Upper lobe of left lung (tissue), 6 donors: ENCODE results near the gene CBX8. TPM values are rescaled to one million over a fixed set of nuclear protein-coding genes. Genes with fewer than 3 reads are reported as not detected.

Experiments
- ATAC-seq, 2 donors: fragments of 200-7000 bp; cut with Tn5 transposase; one replicate each; pipeline ENCODE4 v1.9.1; 2022; ENCODE audit warnings: mild to moderate bottlenecking in 2 of 2, moderate library complexity in 2 of 2; ENCODE audit not compliant: low FRiP score in 2 of 2
- DNase-seq, 2 donors: peaks; one replicate each; pipeline ENCODE4 v3.0.0-alpha.2; 2019 to 2020
- H3K27ac ChIP-seq, 4 donors: fragments of 200-600 bp; sonication (generic); one replicate each; pipeline ENCODE4 v1.5.1; 2016 to 2019
- H3K27me3 ChIP-seq, 4 donors: fragments of 200-600 bp; sonication (generic); one replicate each; pipeline ENCODE4 v1.5.1; 2017 to 2019
- H3K36me3 ChIP-seq, 4 donors: fragments of 200-600 bp; sonication (generic); one replicate each; pipeline ENCODE4 v1.5.1; 2016 to 2019
- H3K4me1 ChIP-seq, 4 donors: fragments of 200-600 bp; sonication (generic); one replicate each; pipeline ENCODE4 v1.5.1; 2018 to 2019
- H3K4me3 ChIP-seq, 4 donors: fragments of 200-600 bp; sonication (generic); one replicate each; pipeline ENCODE4 v1.5.1; 2017 to 2019; ENCODE audit warnings: mild to moderate bottlenecking in 2 of 4, moderate library complexity in 1 of 4
- H3K9me3 ChIP-seq, 4 donors: fragments of 200-600 bp; sonication (generic); one replicate each; pipeline ENCODE4 v1.5.1; 2018 to 2019
- EP300 ChIP-seq, 4 donors: sonication (generic); formaldehyde crosslinking; IDR thresholded peaks; one replicate each; pipeline ENCODE4 v1.5.1; 2017; ENCODE audit warnings: antibody characterized with exemption in 4 of 4, control low read depth in 2 of 4
- POLR2A ChIP-seq, 4 donors: fragments of 450-650 bp; IDR thresholded peaks; one replicate each; pipeline ENCODE4 v1.5.1; 2016 to 2017; ENCODE audit warnings: antibody characterized with exemption in 4 of 4, mild to moderate bottlenecking in 2 of 4
- POLR2AphosphoS5 ChIP-seq, 2 donors: sonication (generic); formaldehyde crosslinking; IDR thresholded peaks; one replicate each; pipeline ENCODE4 v1.5.1; 2017; ENCODE audit warnings: antibody characterized with exemption in 2 of 2
- WGBS, 2 donors: methylation state at CpG; one replicate each; pipeline ENCODE4 v1.1.5; 2017 to 2018; 5-methylcytosine and 5-hydroxymethylcytosine counted together
- total RNA-seq, 6 donors: library from RNA; depleted of rRNA in 4 of 6; stranded (reverse); fragments of >200 nt in 4 of 6; gene quantifications; one replicate each; pipeline versions ENCODE4 v1.1.0 to v1.2.1, GENCODE V29; 2016 to 2021
- TF ChIP-seq, protein P1 (sequence below), 6 experiments: fragments of 450-650 bp in 4 of 6; fragments of 200-600 bp in 2 of 6; sonication (generic) in 2 of 6; IDR thresholded peaks; one replicate each; pipeline ENCODE4 v1.5.1; 2016 to 2019; ENCODE audit warnings: antibody characterized with exemption in 6 of 6
- donor health status: DM: no; HTN: no; CAD: no; lungs with moderate emphysema.
- donor health status: DM: no; HTN: yes; CAD: no; lungs with severe emphysema.

Gene CBX8
- total RNA-seq, 6 donors from 2014 or later: 2.0 to 16.8 (median 8.8) TPM

DNA sequence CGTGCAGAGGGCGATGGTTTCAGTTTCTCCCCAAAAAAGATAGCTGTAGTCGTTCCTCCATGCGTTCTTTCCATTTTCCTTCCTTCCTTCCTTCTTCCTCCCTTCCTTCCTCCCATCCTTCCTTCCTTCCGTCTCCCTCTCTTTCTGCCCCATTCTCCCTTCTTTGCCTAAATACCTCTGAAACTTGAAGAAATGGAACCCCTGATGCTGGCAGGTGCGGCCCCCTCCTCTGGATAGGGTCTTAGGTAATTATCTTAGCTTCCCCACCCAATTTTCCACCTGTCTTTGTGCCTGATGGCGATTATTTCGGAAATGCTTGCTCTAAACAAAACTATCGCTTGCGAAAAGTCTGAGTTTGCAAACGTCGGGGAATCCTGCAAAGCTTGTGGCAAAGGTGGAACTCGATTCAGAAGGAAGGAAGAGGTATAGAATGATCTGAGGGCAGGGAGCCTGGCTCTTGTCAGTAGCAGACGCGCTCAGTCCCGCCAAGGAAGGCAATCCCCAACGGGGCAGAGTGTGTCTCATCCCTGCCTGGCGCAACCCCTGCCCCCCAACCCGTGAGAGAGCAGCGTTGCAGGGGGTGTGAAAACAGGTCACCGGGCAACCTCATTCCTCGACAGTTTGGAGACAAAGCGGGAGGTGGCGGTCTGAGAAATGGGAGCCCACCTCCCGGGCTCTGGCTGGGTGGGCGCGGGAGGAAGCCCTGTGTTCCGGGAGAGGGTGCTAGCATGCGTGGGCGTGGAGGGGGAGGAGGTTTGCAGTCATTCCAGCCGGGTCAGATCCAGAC lies 2.9 kb upstream of the CBX8 start:
- Histone ChIP-seq H3K9me3 (no peaks in the 10 kb centered on the region), H3K4me1 (peaks cover 57 to 77% (median 59%) of the 10 kb centered on the region in 4 donors), H3K4me3 (no peak overlapping the region), H3K36me3 (peaks cover 0 to 6% (median 0%) of the 10 kb centered on the region in 4 donors), H3K27ac (no peak overlapping the region), H3K27me3 (peaks cover 8 to 71% (median 62%) of the 10 kb centered on the region in 4 donors)
- peak in 1 of 2 donors; percentile 39 for DNase-seq
- no peak for ATAC-seq
- 2 to 7% methylated on average over 21 to 31 of the region's 31 CpGs for WGBS, 2 donors
- TF ChIP-seq, protein P1, sequence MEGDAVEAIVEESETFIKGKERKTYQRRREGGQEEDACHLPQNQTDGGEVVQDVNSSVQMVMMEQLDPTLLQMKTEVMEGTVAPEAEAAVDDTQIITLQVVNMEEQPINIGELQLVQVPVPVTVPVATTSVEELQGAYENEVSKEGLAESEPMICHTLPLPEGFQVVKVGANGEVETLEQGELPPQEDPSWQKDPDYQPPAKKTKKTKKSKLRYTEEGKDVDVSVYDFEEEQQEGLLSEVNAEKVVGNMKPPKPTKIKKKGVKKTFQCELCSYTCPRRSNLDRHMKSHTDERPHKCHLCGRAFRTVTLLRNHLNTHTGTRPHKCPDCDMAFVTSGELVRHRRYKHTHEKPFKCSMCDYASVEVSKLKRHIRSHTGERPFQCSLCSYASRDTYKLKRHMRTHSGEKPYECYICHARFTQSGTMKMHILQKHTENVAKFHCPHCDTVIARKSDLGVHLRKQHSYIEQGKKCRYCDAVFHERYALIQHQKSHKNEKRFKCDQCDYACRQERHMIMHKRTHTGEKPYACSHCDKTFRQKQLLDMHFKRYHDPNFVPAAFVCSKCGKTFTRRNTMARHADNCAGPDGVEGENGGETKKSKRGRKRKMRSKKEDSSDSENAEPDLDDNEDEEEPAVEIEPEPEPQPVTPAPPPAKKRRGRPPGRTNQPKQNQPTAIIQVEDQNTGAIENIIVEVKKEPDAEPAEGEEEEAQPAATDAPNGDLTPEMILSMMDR (IDR thresholded peaks at IDR 0.05): no peak
- TF ChIP-seq EP300 (IDR thresholded peaks at IDR 0.05) (no peak), POLR2AphosphoS5 (IDR thresholded peaks at IDR 0.05) (no peak), POLR2A (IDR thresholded peaks at IDR 0.05) (no peak)

DNA sequence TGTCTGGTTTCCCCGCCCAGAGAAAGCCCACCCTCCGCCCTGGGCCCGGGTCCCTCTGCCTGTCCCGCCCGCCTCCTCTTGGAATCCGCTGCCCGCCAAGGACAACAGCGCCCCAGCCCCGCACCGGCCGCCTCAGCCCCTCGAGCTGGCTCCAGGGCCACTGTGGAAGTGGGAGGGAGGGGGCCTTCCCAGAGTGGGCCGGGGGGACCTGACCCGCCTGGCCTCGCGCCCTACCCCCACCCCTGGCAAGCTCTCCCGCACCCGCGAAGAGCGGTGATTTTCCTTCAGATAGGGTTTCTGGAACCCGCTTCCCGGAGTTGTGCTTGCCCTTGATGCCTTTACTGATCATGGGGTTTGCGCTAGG lies 2.3 kb upstream of the CBX8 start:
- Histone ChIP-seq H3K4me3 (no peak overlapping the region), H3K36me3 (peaks cover 0 to 7% (median 0%) of the 10 kb centered on the region in 4 donors), H3K27ac (no peak overlapping the region), H3K9me3 (no peaks in the 10 kb centered on the region), H3K4me1 (peaks cover 52 to 73% (median 55%) of the 10 kb centered on the region in 4 donors), H3K27me3 (peaks cover 7 to 65% (median 58%) of the 10 kb centered on the region in 4 donors)
- TF ChIP-seq, protein P1 (IDR thresholded peaks at IDR 0.05): no peak
- no peak for TF ChIP-seq POLR2AphosphoS5 (IDR thresholded peaks at IDR 0.05)
- no peak for TF ChIP-seq POLR2A (IDR thresholded peaks at IDR 0.05)
- TF ChIP-seq EP300 (IDR thresholded peaks at IDR 0.05): no peak
- peak in 1 of 2 donors; percentile 85 for DNase-seq
- ATAC-seq: no peak
- WGBS, 2 donors: 6 to 9% methylated on average over 16 to 23 of the region's 23 CpGs

DNA sequence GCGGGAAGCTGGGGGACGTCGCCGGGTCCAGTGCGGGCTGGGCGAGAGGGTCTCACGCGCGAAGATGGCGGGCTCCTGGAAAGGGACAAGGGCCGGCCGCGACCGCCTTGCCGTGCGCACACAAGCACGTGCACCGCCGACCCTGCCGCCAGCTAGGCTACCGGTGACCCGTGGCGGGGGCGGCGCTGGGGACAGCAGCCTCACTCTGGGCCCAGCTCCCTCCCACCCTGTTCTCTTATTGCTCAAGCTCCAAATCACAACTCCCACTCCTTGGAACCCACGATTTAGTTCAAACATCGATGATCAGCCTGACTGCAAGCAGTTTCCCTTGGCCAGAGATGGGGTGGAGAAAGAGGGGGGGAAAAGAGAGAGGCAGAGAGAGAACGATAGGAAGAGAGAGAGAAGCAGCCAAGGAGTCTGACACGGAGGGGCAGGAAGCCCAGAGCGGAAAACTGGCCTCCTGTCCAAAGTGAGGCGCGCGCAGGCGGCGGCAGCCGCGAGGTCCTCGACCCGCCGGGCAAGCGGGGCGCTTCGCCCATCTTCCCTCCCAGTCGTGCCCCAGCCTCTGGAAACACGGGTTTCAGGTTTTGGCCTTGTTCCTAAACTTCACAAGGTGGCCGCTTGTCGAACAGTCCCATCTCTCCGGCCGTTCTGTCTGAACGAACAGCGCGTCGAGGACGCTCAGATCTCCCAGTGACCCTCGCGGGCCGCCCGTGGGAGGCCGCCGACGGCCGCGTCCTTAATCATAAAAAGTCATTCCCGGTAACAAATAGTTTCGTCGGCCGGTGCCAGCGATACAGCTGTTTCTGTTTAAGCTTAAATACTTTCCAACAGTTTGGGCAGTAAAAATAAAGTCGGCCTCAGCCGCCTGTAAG lies 1.7 kb upstream of the CBX8 start:
- Histone ChIP-seq H3K36me3 (peaks cover 0 to 7% (median 0%) of the 10 kb centered on the region in 4 donors), H3K9me3 (no peaks in the 10 kb centered on the region), H3K27ac (peak overlapping the region in 1 of 4 donors; percentile 22), H3K4me1 (peaks cover 48 to 70% (median 58%) of the 10 kb centered on the region in 4 donors), H3K4me3 (peak overlapping the region; percentile 66 to 90 (median 74)), H3K27me3 (peaks cover 7 to 59% (median 52%) of the 10 kb centered on the region in 4 donors)
- TF ChIP-seq, protein P1 (IDR thresholded peaks at IDR 0.05): no peak
- TF ChIP-seq EP300 (IDR thresholded peaks at IDR 0.05) (no peak), POLR2AphosphoS5 (IDR thresholded peaks at IDR 0.05) (no peak), POLR2A (IDR thresholded peaks at IDR 0.05) (no peak)
- DNase-seq: peak in 1 of 2 donors; percentile 86
- WGBS, 2 donors: 2 to 4% methylated on average over 39 to 64 of the region's 70 CpGs
- ATAC-seq: no peak

DNA sequence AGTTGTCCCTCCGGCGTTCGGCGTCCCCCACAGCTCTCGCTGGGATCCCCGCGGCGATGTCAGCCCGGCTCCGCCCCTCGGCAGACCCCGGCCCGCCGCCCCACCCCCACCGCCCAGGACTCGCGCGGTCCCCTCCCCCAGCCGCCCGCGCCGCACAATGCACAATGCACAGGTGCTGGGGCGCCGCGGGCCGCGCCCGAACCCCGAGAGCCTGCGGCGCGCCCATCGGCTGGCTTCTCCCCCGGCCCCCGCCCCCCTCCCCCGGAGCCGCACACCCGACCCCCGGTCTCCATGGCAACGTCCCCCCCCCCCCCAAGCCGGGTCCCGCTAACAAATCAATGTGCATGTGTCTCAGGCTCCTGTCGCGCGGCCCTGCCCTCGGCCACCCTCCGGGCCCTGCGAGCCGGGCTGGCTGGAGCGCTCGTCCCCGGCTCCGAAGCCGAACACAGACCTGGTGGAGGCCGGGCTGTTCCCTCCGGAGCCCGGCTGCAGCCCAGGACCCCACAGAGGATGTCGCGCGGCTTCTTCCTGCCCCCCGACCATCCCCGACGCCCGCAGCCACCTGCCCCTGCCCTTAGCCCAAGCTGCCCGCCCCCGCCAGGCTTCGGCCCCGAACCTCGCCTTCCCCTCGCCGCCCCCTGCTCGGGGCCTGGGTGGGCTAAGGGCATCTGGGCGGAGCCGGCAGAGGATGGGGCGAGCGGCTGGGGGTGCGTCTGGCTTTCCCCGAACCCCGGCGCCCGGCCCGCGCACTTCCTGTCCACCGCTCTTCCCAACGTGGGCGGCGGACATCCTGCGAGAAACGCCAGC lies 818 bp upstream of the CBX8 start:
- DNase-seq: peak in 1 of 2 donors; percentile 89
- H3K4me1 ChIP-seq: peaks cover 51 to 70% (median 55%) of the 10 kb centered on the region in 4 donors
- H3K27ac ChIP-seq: peak overlapping the region; percentile 58 to 90 (median 72)

More for the DNA sequence above, 818 bp upstream of the CBX8 start:
- TF ChIP-seq, protein P1 (IDR thresholded peaks at IDR 0.05): no peak
- TF ChIP-seq POLR2A (IDR thresholded peaks at IDR 0.05) (no peak), POLR2AphosphoS5 (IDR thresholded peaks at IDR 0.05) (no peak), EP300 (IDR thresholded peaks at IDR 0.05) (no peak)
- ATAC-seq: no peak
- H3K4me3 ChIP-seq: peak overlapping the region; percentile 66 to 90 (median 74)
- H3K9me3 ChIP-seq: no peaks in the 10 kb centered on the region
- WGBS, 2 donors: 2% methylated on average over 30 of the region's 89 CpGs; no CpG with 5 or more reads in 1 of the 2 donors
- peaks cover 3 to 56% (median 48%) of the 10 kb centered on the region in 4 donors for H3K27me3 ChIP-seq
- peaks cover 0 to 7% (median 0%) of the 10 kb centered on the region in 4 donors for H3K36me3 ChIP-seq
